Kidney tubule cell (primary cell): ENCODE data around the gene ARHGAP45.

Experiments used
- DNase-seq: peaks from one replicate; pipeline ENCODE4 v3.0.0-alpha.2; 2018; ENCODE audit warnings: low spot score

Gene ARHGAP45

DNA sequence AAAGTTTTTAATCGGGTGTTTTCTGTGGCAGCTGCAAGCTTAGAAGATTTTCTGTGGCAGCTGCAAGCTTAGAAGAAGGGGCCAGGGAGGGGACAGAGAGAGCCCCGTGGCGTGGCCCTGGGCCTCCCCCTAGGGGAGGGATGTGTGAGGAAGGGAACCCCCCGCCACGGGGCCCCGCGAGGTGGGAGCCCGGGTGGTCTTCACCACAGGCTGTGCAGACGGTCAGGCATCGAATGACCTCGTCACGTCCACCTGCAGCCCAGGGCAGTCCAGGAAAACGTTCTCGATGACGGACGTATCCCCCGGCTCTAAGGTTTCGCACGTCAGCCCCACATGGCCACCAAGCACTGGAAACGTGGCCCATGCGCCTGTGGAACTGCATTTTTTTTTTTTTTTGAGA is 19.6 kb downstream of the ARHGAP45 start:
- no peak for DNase-seq

DNA sequence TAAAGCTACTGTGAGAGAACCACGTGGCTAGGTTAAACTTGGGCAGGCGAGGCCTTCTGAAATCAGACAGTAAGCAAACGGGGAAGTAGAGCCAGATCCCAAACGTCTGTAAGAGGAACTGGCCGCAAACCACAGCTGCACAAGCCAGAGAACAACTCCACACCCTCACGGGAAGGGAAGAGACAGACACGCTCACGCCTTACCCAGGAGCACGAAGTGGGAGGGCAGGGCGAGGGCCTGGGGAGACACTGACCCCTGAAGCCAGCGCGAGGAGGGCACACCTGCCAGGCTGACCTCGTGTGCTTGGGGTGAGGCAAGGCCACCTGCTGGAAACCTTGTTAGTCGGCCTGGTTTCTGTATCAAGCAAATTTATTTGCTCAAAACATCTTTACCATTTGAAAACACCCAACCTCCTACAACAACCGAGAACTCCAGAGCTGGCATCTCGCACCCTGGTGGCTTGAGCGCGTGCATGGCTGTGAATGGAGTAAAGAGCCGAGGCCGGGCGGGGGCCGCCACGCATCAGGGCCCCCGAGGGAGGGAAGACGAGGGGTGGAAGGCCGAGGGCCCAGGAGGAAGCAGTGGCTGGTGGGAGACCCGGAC is 20.9 kb downstream of the ARHGAP45 start:
- DNase-seq: no peak

DNA sequence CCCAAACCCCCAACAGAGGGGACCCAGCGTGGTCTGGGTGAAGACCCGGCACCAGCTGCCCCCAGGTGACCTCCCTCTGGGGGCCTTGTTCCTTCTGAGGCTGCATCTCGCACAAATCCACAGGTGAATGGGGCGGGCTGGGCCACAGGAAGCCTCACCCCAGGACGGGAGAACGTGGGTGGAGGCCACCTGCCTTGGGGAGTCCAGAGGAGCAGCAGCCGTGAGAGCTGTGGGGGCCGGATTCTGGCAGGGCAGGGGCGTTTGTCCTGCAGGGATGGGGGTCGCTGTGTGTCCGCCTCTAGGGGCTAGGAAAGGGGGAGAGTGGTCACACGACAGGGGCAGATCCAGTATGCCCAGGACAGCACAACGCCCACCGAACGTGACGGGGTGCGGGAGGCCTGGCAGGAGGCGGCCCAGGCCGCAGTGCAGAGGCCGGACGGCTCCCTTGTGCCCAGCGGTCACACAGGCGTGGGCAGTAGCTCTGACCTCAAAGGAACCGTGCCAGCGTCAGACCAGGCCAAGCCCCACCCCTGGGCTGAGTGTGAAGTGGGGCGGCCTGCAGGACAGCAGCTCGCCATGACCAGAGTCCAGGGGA is 21.5 kb downstream of the ARHGAP45 start:
- no peak for DNase-seq

DNA sequence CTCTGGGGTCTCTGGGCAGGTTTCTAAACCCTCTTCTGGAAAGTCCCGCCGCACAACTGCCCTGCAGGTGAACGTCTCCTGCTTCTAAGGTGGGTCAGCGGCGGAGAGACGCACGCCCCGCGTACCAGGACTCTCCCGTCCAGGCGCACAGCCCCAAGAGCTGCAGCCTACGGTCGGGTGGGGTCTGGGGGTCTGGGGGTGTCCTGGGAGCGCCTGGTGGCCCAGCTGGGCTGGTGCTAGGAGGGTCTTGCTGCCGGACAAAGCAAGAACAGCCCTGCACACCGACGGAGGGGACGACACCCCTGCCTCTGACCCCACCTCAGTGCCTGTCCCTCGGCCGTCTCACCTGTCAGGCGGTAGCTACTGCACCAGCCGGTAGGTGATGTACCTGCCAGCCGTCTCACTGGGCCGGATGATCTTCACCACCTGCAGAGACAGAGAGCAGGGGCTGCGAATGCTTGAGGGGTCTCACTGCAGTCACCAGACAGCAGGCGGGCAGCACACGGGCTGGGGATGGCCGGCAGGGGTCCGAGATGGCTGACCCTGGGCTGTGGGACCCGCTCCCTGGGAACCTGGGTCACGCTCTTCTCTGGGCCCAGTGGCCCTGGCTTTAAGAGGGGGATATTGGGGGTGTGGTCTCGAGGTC is 22.3 kb downstream of the ARHGAP45 start:
- no peak for DNase-seq

- DNase-seq: no peak
Measured at GRCh38 chr19:1089891-1090290, 22.9 kb downstream of the ARHGAP45 start.

GRCh38 chr19:1090731-1091543 is 24.0 kb downstream of the ARHGAP45 start:
- no peak for DNase-seq

DNA sequence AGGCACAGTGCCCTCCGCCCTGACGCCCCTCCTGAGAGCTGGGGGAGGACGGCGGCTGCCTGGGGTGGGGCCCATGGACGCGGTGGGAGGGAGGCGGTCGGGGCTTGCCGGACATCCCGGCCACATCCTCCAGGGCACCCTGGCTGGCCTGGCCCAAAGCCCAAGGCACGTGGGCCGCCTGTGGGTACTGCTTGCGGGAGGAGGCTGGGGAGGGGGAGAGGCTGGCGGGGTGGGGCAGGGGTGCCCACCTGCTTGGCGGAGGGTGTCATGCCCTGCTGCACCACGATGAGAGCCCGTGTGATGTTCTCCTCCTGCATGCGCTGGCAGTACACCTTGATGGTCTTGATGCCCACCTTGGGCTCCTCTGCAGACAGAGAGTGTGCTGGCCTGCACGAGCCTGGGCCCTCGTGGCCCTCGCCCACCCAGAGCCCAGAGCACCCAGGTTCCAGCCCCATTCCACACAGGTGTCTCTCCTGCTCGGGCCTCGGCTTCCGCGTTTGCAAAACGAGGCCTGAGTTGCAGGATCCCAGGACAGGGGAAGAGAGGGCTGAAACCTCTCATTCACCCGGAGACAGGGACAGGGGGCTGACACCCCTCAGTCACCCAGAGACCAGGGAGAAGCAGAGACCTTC is 24.7 kb downstream of the ARHGAP45 start:
- DNase-seq: no peak

- no peak for DNase-seq
Measured at GRCh38 chr19:1093330-1093729, 26.4 kb downstream of the ARHGAP45 start.

DNA sequence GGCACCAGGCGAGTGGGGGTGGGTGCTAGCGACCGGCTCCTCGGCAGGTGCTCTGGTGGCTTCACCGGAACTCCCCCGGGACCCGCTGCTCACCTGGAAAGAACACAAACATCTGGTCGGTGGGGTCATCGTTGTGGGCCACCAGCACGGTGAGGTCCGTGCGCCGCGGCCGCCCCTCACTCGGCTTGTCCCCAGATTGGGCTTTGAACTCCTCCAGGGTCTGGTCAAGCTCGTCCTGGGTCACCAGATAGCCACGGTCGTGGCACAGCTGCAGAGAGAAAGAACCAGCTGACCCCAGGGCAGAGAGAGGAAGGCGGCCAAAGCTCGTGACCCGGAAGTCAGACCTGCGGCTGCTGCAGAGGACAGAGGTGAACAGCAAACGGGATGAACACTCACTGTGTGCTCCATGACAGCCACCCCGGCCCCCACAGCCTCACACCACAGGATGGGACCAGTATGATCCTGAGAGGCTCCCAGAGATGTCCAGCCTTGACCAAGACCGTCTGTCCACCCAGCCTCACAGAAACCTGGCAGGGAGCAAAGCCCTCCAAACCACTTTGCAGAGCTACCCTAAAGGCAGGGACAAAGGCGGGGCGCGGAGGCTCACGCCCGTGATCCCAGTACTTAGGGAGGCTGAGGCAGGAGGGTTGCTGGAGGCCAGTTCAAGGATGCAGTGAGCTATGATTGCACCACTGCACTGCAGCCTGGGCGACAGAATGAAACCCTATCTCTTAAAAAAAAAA is 27.0 kb downstream of the ARHGAP45 start:
- no peak for DNase-seq

DNA sequence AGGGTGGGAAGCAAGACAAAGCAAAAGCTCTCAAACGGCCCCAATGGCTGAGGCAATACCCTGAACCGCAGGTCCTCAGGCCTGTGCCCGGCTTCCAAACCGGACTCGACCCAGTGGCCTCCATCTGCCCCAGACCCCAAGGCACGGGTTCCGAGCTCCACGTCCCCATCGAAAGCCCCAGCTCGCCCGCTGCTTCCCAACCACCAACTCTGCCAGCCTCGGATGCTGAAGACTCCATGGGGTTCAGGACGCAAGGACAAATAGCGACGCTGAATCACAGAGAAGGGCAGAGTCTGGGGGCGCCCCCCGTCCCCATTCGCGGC is 27.6 kb downstream of the ARHGAP45 start:
- no peak for DNase-seq

DNA sequence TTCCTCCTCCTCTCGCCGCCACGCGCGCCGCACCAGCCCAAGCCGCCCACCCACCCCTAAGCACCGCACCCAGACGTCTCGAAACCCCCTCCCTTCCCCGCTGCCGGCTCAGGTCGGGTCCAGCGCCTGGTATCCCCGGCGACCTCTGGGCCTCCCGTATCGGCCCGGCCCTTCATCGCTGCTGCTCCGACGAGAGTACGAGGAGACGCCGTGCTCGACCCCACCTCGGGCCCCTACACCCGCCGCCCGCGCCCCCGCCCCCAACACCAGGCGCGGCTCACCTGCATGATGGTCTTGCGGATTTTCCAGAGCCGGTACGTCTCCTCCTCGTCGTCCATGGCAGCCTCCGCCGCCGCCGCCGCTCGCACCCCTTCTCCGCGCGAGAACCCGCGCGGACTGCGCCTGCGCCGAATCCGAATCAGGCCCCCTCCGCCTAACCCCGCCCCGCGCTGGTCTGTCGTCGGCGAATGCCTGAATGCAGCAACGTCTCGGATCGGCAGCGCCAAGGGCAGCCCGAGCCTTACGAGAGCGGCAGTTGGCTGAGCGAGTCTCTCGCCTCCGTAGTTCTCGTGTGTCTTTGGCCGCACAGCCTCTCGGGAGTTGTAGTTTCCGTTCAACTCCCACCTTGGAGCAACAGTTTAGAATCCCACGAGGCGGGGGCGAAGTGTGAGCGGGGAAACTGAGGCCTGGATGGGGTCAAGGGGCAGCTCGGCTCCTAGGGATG is 28.2 kb downstream of the ARHGAP45 start, which contains the start of gene POLR2E:
TSS of gene POLR2E (minus strand) at position 398 of the 724 bp plus-strand sequence. CDS start at position 338, 60 bp downstream.
- peak; percentile 98 for DNase-seq

GRCh38 chr19:1097810-1098176 is 30.8 kb downstream of the ARHGAP45 start:
- DNase-seq: no peak

DNA sequence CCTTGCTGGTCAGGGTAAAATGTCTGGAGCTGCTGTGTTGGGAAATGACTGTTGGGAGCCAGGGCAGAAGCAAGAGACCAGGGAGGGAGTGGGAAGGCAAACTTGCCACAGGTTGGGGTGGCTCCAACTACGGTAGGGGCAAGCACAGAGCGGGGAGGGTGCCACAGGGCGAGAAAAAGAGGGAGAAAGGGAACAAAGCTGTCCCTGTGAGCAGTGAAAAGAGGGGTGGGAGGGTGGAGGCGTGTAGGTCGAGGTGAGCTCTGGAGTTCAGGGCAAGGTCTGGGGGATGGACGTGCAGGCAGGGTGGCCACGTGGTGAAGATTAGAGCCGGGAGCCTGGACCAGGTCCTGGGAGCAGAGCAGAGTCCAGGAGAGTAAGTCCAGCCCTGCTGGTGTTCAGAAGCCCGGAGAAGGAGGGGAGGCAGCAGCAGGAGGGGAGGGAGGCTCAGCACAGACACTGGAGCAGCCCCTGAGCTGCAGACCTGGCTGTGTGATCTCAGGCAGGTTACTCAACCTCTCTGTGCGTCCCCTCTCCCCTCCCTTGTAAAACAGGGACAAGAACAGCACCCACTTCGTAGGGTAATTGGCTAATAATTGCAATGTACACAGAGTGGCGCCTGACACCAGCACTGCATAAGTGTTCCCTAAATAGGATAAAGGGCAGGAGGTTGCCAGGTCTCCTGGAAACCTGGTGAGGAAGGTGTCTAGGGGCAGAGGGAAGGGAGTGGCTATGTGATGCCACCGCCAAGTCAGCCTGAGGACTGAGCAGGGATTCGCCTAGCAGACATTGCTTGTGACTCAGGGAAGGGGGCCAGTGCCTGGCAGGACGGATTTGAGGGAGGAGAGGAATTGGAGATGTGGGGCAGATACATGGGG is 31.4 kb downstream of the ARHGAP45 start:
- no peak for DNase-seq

DNA sequence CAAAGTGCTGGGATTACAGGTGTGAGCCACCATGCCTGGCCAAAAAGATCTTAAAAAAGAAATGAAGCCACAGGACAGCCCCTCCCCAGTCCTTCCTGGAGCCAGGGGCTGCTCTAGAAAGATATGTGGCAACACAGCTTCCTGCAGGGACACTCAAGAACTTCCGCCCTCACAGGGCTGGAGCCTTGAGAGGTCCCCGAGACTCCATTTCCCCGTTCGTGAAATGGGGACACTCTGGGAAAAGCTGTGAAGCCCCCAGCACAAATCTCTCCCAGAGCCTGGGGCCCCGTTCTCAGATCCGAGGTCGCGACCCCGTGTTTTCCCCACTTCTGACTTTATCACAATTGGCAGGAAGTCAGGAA is 34.4 kb downstream of the ARHGAP45 start:
- DNase-seq: no peak

GRCh38 chr19:1102407-1103131 is 35.6 kb downstream of the ARHGAP45 start:
- peak; percentile 99 for DNase-seq

- DNase-seq: peak; percentile 47
Measured at GRCh38 chr19:1103132-1103707, 36.3 kb downstream of the ARHGAP45 start.

DNA sequence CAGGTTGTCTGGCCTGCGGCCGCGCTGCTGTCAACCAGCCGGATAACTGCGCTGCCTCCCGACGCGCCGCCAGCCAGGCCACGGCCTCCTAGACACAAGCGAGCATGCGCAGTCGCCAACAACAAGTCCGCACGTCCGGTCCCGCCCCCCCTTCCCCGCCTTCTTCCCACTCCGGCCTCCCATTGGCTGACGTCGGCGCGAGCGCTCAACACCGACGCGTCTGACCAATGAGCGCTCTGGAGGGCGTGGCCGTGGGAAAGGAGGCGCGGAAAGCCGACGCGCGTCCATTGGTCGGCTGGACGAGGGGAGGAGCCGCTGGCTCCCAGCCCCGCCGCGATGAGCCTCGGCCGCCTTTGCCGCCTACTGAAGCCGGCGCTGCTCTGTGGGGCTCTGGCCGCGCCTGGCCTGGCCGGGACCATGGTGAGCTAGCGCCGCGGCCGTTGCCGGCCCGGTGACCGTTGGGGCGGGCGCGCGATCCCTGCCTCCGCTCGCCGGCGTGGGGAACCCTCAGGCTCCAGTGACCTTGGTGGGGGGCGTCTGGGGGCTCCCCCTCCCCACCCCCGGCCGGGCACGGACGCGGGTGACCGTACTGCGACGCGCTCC is 36.8 kb downstream of the ARHGAP45 start, which contains the start of gene GPX4:
TSS of gene GPX4 (plus strand) at position 287 of the 603 bp plus-strand sequence. CDS start at position 337, 50 bp downstream.
- DNase-seq: peak; percentile 99

DNA sequence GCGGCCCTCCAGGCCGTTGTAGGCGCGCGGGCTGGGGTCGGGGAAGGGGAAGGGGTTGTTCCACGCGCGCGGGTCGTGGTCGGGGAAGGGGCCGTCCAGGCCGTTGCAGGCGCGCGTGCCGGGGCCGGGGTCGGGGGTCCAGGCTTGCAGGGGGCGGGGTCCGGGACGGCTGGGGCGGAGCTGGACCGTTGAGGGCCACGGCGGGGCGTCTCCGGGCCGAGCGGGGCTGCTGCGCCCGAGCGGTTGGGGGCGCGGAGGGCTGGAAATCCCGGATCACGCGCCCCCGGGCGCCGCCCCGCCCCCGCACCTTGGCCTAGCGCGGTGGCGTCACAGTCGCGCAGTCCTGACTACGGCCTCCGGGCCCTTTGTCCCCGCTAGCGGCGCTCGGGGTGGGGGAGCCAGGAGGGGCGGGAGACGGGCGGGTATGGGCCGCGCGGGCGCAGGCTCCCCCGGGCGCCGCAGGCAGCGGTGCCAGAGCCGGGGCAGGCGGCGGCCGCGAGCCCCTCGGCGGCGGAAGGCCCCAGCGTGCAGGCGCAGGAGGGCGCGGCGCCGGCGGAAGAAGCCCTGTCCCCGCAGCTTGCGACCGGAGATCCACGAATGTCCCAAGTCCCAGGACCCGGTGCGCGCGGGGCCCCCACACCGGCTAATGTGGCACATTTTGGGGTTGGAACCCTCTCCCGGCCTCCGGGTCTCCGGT is 37.5 kb downstream of the ARHGAP45 start:
- peak; percentile 80 for DNase-seq
